Activated naive CD8-positive, alpha-beta T cell treated with anti-CD3 and anti-CD28 coated beads, Interleukin-2, amount 10 ng/mL, durations not matched to agents 7 days and 5 days (primary cell): ENCODE data around the gene SHROOM3. TPM values are rescaled to one million over a fixed set of nuclear protein-coding genes. Genes with fewer than 3 reads are reported as not detected.

Source experiments
- ATAC-seq: fragments of 150-1000 bp; cut with Tn5 transposase; one replicate; pipeline ENCODE4 v1.10.0; 2021; ENCODE audit warnings: low read depth, moderate library complexity
- POLR2A ChIA-PET: fragments of 350-600 bp; sonication (Branson Sonifier 250); formaldehyde crosslinking; loops from one replicate; lab custom pipeline; 2021; ENCODE audit warnings: antibody characterized with exemption; lab: Charles Lee
- DNase-seq: peaks from one replicate; pipeline ENCODE4 v3.0.0; 2021
- H3K27ac Mint-ChIP-seq: one replicate; pipeline ENCODE4 v1.8.0; 2022; ENCODE audit warnings: mild to moderate bottlenecking, mixed read lengths
- H3K27me3 Mint-ChIP-seq: one replicate; pipeline ENCODE4 v1.8.0; 2022; ENCODE audit warnings: mild to moderate bottlenecking, moderate library complexity, mixed read lengths
- H3K36me3 Mint-ChIP-seq: one replicate; pipeline ENCODE4 v1.8.0; 2021; ENCODE audit warnings: mild to moderate bottlenecking, mixed read lengths
- H3K4me1 Mint-ChIP-seq: one replicate; pipeline ENCODE4 v1.8.0; 2021; ENCODE audit warnings: mixed read lengths
- H3K4me3 Mint-ChIP-seq: one replicate; pipeline ENCODE4 v1.8.0; 2022; ENCODE audit warnings: mild to moderate bottlenecking, moderate library complexity, mixed read lengths
- H3K9me3 Mint-ChIP-seq: one replicate; pipeline ENCODE4 v1.8.0; 2021; ENCODE audit warnings: mixed read lengths
- total RNA-seq, 2 experiments: library from RNA; stranded (reverse); gene quantifications; one replicate each; pipeline ENCODE4 v1.2.3, GENCODE V29; 2021

SHROOM3 gene
- total RNA-seq, 2 experiments from 2014 or later: not detected

DNA sequence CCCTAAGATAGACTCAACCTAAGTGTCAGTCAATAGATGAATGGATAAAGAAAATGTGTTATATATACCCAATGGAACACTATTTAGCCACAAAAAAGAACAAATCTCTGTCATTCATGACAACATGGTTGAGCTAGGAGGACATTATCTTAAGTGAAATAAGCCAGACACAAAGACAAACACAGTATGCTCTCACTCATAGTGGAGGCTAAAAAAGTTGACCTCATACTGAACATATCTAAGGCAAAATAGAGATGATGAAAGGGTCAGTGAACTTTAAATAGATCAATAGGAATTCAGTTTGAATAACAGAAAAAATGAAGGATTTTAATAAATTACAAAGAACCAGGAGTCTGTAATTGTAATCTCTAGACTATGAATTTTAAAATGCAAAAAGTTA lies 356.4 kb downstream of the SHROOM3 start:
- Mint-ChIP-seq H3K27me3 (peaks cover 3% of the 10 kb centered on the region), H3K27ac (no peak overlapping the region), H3K4me3 (no peak overlapping the region), H3K9me3 (peaks cover 1% of the 10 kb centered on the region), H3K36me3 (no peaks in the 10 kb centered on the region), H3K4me1 (no peaks in the 10 kb centered on the region)
- no peak for DNase-seq
- POLR2A ChIA-PET: no interaction called here
- no peak for ATAC-seq

DNA sequence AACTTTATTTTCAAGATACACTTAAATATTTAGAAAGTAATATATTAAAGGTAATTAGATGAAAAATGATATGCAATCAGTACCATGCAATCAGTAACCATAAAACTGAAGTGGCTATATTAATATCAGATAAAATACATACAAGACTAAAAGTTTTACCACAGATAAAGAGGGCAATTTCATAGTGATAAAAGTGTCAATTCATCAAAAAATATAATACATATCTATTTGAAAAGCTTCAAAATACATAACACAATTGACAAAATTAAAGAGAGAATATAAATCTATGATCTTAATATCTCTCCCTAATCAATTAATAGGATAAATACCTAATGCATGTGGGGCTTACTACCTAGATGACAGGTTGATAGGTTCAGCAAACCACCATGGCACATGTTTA lies 357.4 kb downstream of the SHROOM3 start:
- peaks cover 3% of the 10 kb centered on the region for H3K27me3 Mint-ChIP-seq
- no peaks in the 10 kb centered on the region for H3K36me3 Mint-ChIP-seq
- POLR2A ChIA-PET: no interaction called here
- no peak for DNase-seq
- no peak overlapping the region for H3K4me3 Mint-ChIP-seq
- no peak overlapping the region for H3K27ac Mint-ChIP-seq
- peaks cover 1% of the 10 kb centered on the region for H3K9me3 Mint-ChIP-seq
- no peak for ATAC-seq
- no peaks in the 10 kb centered on the region for H3K4me1 Mint-ChIP-seq

DNA sequence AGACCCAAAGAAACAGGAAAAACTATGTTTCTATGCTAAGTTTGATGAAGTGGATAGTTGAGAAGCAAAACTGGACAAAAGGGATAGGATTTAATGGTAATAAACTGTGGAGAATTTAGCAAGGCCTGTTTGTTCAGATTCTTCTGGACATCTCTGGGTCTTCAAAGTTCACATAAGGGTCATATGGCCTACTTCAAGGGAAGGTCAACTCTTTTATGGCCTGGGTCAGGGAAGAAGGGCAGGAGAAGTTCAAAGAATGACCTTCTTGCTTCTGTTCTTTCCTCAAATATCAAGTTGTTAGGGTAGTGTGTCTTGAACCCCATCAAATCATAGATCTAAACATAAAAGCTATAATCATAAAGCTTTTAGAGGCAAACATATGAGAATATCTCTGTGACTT lies 360.2 kb downstream of the SHROOM3 start:
- Mint-ChIP-seq H3K36me3 (no peaks in the 10 kb centered on the region), H3K4me3 (no peak overlapping the region), H3K27ac (no peak overlapping the region), H3K4me1 (no peaks in the 10 kb centered on the region), H3K9me3 (no peaks in the 10 kb centered on the region), H3K27me3 (peaks cover 5% of the 10 kb centered on the region)
- POLR2A ChIA-PET: no interaction called here
- DNase-seq (no peak), ATAC-seq (no peak)

DNA sequence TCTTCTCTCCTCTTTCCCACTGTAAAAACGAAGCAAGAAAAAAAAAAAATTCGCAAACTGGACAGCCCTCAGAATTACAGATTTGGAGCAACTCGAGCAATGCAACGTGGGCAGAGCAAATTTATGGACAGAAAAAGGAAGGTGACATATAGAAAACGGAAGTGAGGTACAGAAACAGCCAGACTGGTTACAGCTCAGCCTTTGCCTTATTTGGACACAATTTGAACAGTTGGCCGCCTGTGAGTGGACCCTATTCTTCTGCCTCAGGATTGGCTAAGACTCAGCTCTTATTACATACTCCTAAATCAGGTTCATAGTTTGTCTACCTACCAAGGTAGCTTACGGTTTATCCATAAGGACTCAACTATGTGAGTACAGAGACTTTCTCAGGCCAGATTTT lies 364.1 kb downstream of the SHROOM3 start:
- no peak for ATAC-seq
- POLR2A ChIA-PET: no interaction called here
- Mint-ChIP-seq H3K27me3 (peaks cover 4% of the 10 kb centered on the region), H3K36me3 (no peaks in the 10 kb centered on the region), H3K4me3 (no peak overlapping the region), H3K9me3 (no peaks in the 10 kb centered on the region), H3K27ac (no peak overlapping the region), H3K4me1 (no peaks in the 10 kb centered on the region)
- DNase-seq: no peak

DNA sequence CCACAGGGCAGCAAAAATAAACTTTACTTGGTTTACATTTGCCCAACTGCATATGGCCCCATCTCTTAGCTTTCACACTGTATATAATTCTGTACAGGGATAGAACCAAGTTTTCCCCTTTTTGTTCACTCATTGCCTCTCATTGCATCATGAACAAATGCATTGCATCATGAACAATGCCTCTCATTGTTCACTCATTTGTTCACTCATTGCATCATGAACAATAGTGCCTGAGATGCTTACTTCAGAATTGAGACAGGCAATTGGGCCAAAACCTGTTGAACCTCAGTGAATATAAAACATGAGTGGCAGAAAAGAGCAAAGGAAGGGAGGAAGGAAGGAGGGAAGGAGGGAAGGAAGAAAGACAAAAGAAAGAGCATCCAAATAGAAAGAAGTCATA lies 364.7 kb downstream of the SHROOM3 start:
- POLR2A ChIA-PET: no interaction called here
- no peaks in the 10 kb centered on the region for H3K9me3 Mint-ChIP-seq
- no peaks in the 10 kb centered on the region for H3K4me1 Mint-ChIP-seq
- no peak overlapping the region for H3K27ac Mint-ChIP-seq
- no peaks in the 10 kb centered on the region for H3K36me3 Mint-ChIP-seq
- H3K27me3 Mint-ChIP-seq: peaks cover 4% of the 10 kb centered on the region
- ATAC-seq (no peak), DNase-seq (no peak)
- no peak overlapping the region for H3K4me3 Mint-ChIP-seq

DNA sequence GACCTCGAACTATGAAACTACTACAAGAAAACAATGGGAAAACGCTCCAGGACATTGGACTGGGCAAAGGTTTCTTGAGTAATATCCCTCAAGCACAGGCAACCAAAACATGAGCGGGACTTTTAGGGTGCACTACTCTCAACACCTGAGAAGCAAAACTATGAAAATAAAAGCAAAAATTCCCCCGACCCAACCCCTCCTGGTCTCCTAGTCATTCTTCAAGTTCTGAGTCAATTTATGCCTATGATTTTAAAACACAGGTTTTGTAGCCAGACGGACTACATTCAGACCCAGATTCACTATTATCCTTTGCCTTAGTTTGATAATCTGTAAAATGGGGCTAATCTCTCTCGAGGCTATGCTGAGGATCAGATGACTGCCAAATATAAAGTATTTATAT lies 365.9 kb downstream of the SHROOM3 start:
- DNase-seq (no peak), ATAC-seq (no peak)
- Mint-ChIP-seq H3K36me3 (no peaks in the 10 kb centered on the region), H3K27ac (no peak overlapping the region), H3K27me3 (peaks cover 4% of the 10 kb centered on the region), H3K4me1 (no peaks in the 10 kb centered on the region), H3K4me3 (no peak overlapping the region), H3K9me3 (no peaks in the 10 kb centered on the region)
- POLR2A ChIA-PET: no interaction called here

DNA sequence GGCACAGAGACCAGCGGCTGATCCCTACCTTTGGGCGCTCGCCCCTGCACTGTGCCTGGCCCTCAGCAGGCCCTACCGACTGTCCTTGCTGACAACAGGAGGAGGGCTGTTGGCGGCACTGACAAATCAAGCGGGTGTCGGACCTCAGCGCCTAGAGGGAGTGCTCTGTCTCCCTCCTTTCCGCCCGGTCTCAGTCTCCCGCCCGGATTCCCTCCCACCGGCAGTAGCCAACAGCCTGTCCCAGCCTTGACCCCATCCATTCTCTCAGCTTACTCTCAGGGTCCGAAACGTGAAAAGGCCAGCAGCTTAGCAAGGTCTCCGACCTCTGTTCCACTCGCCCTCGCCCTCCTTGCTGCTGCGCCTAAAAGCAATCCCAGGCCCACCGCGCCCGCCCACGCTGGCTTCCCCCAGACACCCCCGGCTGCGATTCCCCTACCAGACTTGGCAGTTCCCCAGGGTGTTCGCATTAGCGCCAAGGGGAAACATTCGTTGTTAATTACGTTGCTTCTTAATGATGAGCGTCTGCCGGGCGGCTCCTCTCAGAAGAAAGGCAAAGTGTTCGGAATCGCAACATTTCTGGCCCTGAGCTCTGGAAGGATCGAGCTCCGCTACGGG lies 366.7 kb downstream of the SHROOM3 start:
- Mint-ChIP-seq H3K27ac (no peak overlapping the region), H3K4me3 (no peak overlapping the region), H3K36me3 (no peaks in the 10 kb centered on the region), H3K27me3 (peaks cover 4% of the 10 kb centered on the region), H3K9me3 (peaks cover 2% of the 10 kb centered on the region), H3K4me1 (no peaks in the 10 kb centered on the region)
- POLR2A ChIA-PET: no interaction called here
- no peak for ATAC-seq
- no peak for DNase-seq

DNA sequence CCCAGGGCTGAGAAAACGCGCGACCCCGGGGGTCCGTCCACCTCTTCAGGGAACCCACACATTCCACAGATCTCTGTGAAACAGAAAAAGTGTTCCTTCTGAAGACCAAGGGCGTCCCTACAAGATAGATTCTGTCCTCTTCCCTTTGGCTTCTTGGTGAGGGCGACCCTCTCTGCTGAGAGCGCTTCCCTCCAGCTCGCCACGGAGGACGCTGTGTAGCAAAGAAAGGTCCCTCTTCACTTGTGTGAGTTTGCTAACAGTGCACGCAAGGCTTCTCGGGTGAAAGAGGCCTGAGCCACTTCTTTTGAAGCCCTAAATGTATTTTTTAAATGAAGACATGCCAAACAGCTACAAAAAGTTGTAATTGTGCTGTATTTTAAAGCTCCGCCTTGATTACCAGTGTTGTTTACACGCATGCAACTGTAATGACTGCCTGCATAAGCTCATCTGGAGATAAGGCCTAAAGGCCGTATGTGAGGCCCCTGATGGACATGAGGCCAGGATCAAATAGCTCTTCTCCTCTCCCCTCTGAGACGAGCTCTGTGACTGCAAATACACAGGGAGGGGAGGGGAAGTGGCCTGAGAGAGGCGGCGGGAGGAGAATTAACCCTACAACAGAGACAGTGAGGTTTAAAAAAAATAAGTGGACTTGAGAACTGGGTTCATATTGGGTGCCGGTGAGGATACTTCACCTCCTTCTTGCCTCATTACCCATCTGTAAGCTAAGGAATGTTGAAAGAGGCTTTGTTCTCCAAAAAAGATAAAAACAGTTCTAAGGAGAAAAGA lies 367.4 kb downstream of the SHROOM3 start:
- POLR2A ChIA-PET: no interaction called here
- no peak for DNase-seq
- Mint-ChIP-seq H3K36me3 (no peaks in the 10 kb centered on the region), H3K27ac (no peak overlapping the region), H3K4me1 (no peaks in the 10 kb centered on the region), H3K9me3 (peaks cover 4% of the 10 kb centered on the region), H3K4me3 (no peak overlapping the region), H3K27me3 (peaks cover 4% of the 10 kb centered on the region)
- no peak for ATAC-seq

DNA sequence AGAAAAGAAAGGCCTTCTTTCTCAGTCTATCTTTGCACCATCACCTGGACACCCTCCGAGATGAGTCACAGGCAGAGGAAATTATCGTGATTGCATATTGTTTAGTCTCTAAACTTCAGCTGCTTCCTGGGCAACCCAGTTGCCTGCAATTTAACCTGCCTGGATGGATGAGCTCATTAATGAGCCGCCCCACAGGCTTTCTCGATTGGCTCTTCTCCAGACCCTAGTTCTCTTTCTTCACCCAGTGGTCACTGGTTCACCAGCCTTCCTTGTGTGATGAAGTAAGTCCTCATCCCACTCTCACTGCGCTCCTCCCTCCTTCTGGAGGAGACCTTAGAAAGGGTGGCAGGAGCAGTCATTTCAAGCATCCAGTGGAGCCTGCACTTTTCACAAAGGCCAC lies 368.5 kb downstream of the SHROOM3 start:
- ATAC-seq: no peak
- H3K9me3 Mint-ChIP-seq: peaks cover 4% of the 10 kb centered on the region
- no peaks in the 10 kb centered on the region for H3K4me1 Mint-ChIP-seq
- POLR2A ChIA-PET: no interaction called here
- H3K27me3 Mint-ChIP-seq: peaks cover 4% of the 10 kb centered on the region
- no peak for DNase-seq
- no peak overlapping the region for H3K4me3 Mint-ChIP-seq
- H3K36me3 Mint-ChIP-seq: no peaks in the 10 kb centered on the region
- H3K27ac Mint-ChIP-seq: no peak overlapping the region

DNA sequence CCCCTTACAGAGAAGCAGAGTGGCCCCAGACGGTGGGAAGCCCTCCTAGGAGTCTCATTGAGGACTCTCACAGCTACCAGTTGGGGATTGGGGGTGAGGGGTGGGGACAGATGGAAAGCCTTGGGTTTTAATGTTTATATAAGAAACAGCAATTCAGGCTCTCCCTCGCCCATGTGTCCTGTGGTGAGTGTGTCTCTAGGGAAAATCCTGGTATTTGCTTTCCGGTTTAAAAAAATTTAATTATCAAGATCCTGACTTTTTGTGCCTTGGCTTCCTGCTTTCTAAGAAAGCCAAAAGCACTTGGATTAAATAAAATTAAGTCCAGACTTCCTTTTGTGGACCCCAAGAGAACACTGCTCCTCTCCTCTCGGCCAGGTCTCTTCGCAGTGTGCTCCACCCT lies 369.1 kb downstream of the SHROOM3 start:
- ATAC-seq (no peak), DNase-seq (no peak)
- H3K36me3 Mint-ChIP-seq: no peaks in the 10 kb centered on the region
- no peaks in the 10 kb centered on the region for H3K4me1 Mint-ChIP-seq
- H3K4me3 Mint-ChIP-seq: no peak overlapping the region
- peaks cover 4% of the 10 kb centered on the region for H3K9me3 Mint-ChIP-seq
- POLR2A ChIA-PET: no interaction called here
- H3K27me3 Mint-ChIP-seq: no peaks in the 10 kb centered on the region
- H3K27ac Mint-ChIP-seq: no peak overlapping the region

DNA sequence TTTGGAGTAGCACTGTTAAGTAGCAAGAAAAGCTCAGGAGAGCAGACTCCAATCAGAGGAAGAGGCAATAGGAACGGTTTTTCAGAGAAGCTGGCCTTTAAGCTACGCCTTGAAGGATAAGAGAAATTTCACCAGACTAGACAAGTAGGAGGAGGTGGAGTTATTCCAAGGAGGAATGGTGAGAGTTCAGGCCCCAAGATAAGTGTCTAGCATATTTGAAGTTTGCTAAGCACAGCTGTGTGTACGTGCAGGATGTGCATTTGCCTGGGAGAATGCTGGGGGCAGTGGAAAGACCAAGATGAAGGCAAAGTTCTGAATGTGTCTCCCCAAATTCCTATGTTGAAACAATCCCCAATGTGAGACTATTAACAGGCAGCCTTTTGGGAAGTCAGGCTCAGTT lies 371.3 kb downstream of the SHROOM3 start:
- POLR2A ChIA-PET: no interaction called here
- no peaks in the 10 kb centered on the region for H3K27me3 Mint-ChIP-seq
- ATAC-seq (no peak), DNase-seq (no peak)
- no peak overlapping the region for H3K27ac Mint-ChIP-seq
- H3K9me3 Mint-ChIP-seq: peaks cover 4% of the 10 kb centered on the region
- no peaks in the 10 kb centered on the region for H3K36me3 Mint-ChIP-seq
- no peaks in the 10 kb centered on the region for H3K4me1 Mint-ChIP-seq
- H3K4me3 Mint-ChIP-seq: no peak overlapping the region

DNA sequence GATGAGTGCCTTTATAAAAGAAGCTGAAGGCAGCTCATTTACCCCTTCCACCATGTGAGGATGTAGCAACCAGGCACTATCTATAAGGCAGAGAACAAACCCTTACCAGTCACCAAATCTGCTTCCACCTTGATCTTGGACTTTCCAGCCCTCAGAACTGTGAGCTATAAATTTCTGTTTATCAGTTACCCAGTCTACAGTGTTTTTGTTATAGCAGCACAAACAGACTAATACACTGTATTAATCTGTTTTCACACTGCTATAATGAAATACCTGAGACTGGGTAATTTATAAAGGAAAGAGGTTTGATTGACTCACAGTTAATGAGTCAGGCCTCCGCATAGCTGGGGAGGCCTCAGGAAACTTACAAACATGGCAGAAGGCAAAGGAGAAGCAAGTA lies 371.7 kb downstream of the SHROOM3 start:
- Mint-ChIP-seq H3K4me3 (no peak overlapping the region), H3K36me3 (no peaks in the 10 kb centered on the region), H3K4me1 (no peaks in the 10 kb centered on the region), H3K9me3 (peaks cover 4% of the 10 kb centered on the region), H3K27ac (no peak overlapping the region), H3K27me3 (no peaks in the 10 kb centered on the region)
- ATAC-seq (no peak), DNase-seq (no peak)
- POLR2A ChIA-PET: no interaction called here

DNA sequence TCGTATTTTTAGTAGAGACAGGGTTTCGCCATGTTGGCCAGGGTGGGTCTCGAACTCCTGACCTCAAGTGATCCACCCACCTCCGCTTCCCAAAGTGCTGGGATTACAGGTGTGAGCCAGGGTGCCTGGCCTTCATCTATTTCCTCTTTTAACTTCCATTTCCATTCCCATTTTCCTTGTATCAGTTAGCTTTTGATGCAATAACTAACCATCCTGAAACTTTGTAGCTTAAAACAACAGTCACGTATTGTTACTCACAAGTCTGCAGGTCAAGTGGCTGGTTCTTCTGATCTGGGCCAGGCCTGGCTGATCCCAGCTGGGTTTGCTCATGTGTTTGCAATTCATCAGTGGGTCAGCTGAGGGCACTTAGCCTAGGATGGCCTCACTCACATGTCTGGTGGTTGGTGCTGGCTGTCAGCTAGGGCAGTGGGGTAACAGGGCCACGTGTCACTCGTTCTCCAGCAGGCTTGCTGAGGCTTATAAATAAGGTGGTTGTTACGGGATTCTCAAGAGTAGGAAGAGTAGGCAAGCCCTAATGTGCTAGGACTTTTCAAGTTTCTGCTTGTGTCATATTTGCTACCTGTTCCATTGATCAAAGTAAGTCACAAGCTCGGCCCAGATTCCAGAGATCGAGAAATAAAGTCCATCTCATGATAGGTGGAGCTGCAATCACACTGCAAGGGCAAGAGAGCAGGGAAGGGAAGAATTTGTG lies 374.7 kb downstream of the SHROOM3 start:
- H3K27ac Mint-ChIP-seq: no peak overlapping the region
- H3K4me3 Mint-ChIP-seq: no peak overlapping the region
- H3K4me1 Mint-ChIP-seq: no peaks in the 10 kb centered on the region
- H3K36me3 Mint-ChIP-seq: no peaks in the 10 kb centered on the region
- DNase-seq: no peak
- peaks cover 4% of the 10 kb centered on the region for H3K9me3 Mint-ChIP-seq
- ATAC-seq: no peak
- POLR2A ChIA-PET: no interaction called here
- peaks cover 2% of the 10 kb centered on the region for H3K27me3 Mint-ChIP-seq
